ENCODE measurements around the gene CCL4. TPM values are rescaled to one million over a fixed set of nuclear protein-coding genes. Genes with fewer than 3 reads are reported as not detected.
"Not testable (repeated sequence)": the region's sequence is repeated elsewhere in the genome, so short reads cannot be mapped to it uniquely, and the experiment has no call there.

CCL4 gene
- total RNA-seq (ENCODE audit: low replicate concordance) = not detected in 2 replicates

DNA sequence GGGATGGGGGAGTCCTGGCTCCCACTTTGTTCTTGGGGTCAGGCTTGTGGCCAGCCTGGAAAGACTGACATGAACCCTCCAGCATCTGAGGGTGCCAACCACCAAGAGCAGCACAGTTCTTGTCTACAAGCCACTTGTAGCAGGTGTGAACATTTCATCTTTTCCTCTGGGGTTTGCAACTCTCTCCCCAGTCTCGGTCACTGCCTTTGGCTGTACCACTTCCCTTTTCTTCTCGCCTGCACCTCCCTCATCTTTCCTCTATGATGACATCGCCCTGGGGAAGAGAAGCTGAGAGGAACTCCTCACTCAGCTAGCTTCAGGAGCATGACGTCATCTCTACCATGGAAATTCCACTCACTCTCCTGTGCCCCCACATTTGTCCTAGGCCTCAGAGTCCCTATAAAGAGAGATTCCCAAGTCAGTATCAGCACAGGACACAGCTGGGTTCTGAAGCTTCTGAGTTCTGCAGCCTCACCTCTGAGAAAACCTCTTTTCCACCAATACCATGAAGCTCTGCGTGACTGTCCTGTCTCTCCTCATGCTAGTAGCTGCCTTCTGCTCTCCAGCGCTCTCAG, at the start of gene CCL4:
Gene CCL4 (plus strand): TSS at position 427 of the 575 bp plus-strand sequence. CDS start 79 bp downstream, at position 506.
- DNase-seq (ENCODE audit: low read depth); H3K4me3 ChIP-seq (ENCODE audit: low read depth, low read length): not testable (repeated sequence)

GRCh38 chr17:36055171-36055570, 48.5 kb upstream of the CCL4 start:
- TF ChIP-seq, protein P1, sequence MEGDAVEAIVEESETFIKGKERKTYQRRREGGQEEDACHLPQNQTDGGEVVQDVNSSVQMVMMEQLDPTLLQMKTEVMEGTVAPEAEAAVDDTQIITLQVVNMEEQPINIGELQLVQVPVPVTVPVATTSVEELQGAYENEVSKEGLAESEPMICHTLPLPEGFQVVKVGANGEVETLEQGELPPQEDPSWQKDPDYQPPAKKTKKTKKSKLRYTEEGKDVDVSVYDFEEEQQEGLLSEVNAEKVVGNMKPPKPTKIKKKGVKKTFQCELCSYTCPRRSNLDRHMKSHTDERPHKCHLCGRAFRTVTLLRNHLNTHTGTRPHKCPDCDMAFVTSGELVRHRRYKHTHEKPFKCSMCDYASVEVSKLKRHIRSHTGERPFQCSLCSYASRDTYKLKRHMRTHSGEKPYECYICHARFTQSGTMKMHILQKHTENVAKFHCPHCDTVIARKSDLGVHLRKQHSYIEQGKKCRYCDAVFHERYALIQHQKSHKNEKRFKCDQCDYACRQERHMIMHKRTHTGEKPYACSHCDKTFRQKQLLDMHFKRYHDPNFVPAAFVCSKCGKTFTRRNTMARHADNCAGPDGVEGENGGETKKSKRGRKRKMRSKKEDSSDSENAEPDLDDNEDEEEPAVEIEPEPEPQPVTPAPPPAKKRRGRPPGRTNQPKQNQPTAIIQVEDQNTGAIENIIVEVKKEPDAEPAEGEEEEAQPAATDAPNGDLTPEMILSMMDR (IDR thresholded peaks at IDR 0.05; ENCODE audit: insufficient read depth, low read length) = no peak
- no peak for DNase-seq (ENCODE audit: low read depth)
- H3K4me3 ChIP-seq (ENCODE audit: low read depth, low read length) = no peak overlapping the region

GRCh38 chr17:36055921-36056520, 47.6 kb upstream of the CCL4 start:
- TF ChIP-seq, protein P1 (IDR thresholded peaks at IDR 0.05; ENCODE audit: insufficient read depth, low read length) = no peak

GRCh38 chr17:36057911-36058310, 45.7 kb upstream of the CCL4 start:
- H3K4me3 ChIP-seq (ENCODE audit: low read depth, low read length) = no peak overlapping the region
- DNase-seq (ENCODE audit: low read depth) = no peak
- TF ChIP-seq, protein P1 (IDR thresholded peaks at IDR 0.05; ENCODE audit: insufficient read depth, low read length) = no peak

More at GRCh38 chr17:36055921-36056520, 47.6 kb upstream of the CCL4 start:
- DNase-seq (ENCODE audit: low read depth) = no peak
- H3K4me3 ChIP-seq (ENCODE audit: low read depth, low read length) = no peak overlapping the region

GRCh38 chr17:36059406-36059805, 44.2 kb upstream of the CCL4 start:
- no peak for DNase-seq (ENCODE audit: low read depth)
- H3K4me3 ChIP-seq (ENCODE audit: low read depth, low read length) = no peak overlapping the region
- TF ChIP-seq, protein P1 (IDR thresholded peaks at IDR 0.05; ENCODE audit: insufficient read depth, low read length) = no peak

GRCh38 chr17:36060816-36061215, 42.8 kb upstream of the CCL4 start:
- H3K4me3 ChIP-seq (ENCODE audit: low read depth, low read length) = no peak overlapping the region
- no peak for DNase-seq (ENCODE audit: low read depth)
- TF ChIP-seq, protein P1 (IDR thresholded peaks at IDR 0.05; ENCODE audit: insufficient read depth, low read length) = no peak

- no peak within 1 kb of the TSS for H3K4me3 ChIP-seq (ENCODE audit: low read depth, low read length)
- TF ChIP-seq, protein P1 (IDR thresholded peaks at IDR 0.05; ENCODE audit: insufficient read depth, low read length) = no peak
- no peak for DNase-seq (ENCODE audit: low read depth)
Observed at GRCh38 chr17:36063786-36064541, 39.7 kb upstream of the CCL4 start, which contains the start of gene CCL18. Gene CCL18 (plus strand): TSS chr17:36064272. CDS start chr17:36064343, 71 bp downstream.
